ENCODE data around the gene DNAH7. TPM values are rescaled to one million over a fixed set of nuclear protein-coding genes. Genes with fewer than 3 reads are reported as not detected.
"Not testable (repeated sequence)": the region's sequence is repeated elsewhere in the genome, so short reads cannot be mapped to it uniquely, and the experiment has no call there.

The DNAH7 gene
- total and polyA plus RNA-seq, 10 donors, result 0.06 to 1.9 (median 0.33) TPM

- TF ChIP-seq POLR2A (IDR thresholded peaks at IDR 0.05) (no peak), CTCF (IDR thresholded peaks at IDR 0.05 in 8 of 11, conservative IDR thresholded peaks at IDR 0.05 in 3 of 11) (no peak), POLR2AphosphoS5 (IDR thresholded peaks at IDR 0.05) (no peak)
- Histone ChIP-seq H3K27me3 (replicated peaks in 1 of 7) (no peaks in the 10 kb centered on the region), H3K4me1 (no peaks in the 10 kb centered on the region), H3K27ac (no peak overlapping the region), H3K4me3 (no peak overlapping the region), H3K36me3 (no peaks in the 10 kb centered on the region), H3K9me3 (no peaks in the 10 kb centered on the region)
- WGBS, 5 donors, result 86 to 94% (median 88%) methylated on average over 1 of the region's 1 CpG
- no peak for DNase-seq
- intact Hi-C loops (cut with DNase I; ENCODE audit: low total_unique reads), result no loop called here
Observed at GRCh38 chr2:195929531-195929930, 139.1 kb downstream of the DNAH7 start.

DNA sequence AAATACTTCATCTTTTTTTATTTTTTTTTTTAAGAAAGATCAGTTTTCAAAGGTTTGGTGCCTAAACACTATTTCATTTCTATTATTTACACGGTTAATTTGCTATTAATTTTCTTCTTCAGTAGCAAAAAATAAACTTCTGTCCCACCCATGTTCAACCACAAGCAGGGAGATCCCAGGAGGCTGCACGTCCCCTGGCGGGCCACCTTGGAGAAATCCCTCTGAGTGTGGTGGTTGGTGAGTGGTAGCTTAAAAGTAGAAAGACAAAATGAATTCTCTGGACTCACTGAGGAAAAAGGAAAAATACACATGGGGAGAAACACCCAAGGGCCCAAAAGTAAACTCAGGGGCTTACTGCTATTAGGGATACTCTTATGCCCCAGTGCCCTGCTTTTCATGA, 143.5 kb downstream of the DNAH7 start:
- Histone ChIP-seq H3K27ac (no peak overlapping the region), H3K4me3 (no peak overlapping the region), H3K4me1 (no peaks in the 10 kb centered on the region), H3K36me3 (no peaks in the 10 kb centered on the region), H3K9me3 (no peaks in the 10 kb centered on the region), H3K27me3 (replicated peaks in 1 of 7) (no peaks in the 10 kb centered on the region)
- DNase-seq, result no peak
- TF ChIP-seq POLR2A (IDR thresholded peaks at IDR 0.05), result no peak
- no peak for TF ChIP-seq POLR2AphosphoS5 (IDR thresholded peaks at IDR 0.05)
- TF ChIP-seq CTCF (IDR thresholded peaks at IDR 0.05 in 8 of 11, conservative IDR thresholded peaks at IDR 0.05 in 3 of 11), result no peak
- intact Hi-C loops (cut with DNase I; ENCODE audit: low total_unique reads), result no loop called here
- 79 to 90% (median 89%) methylated on average over 3 of the region's 3 CpGs for WGBS, 5 donors

GRCh38 chr2:195923889-195924288, 144.7 kb downstream of the DNAH7 start:
- no peak for TF ChIP-seq POLR2AphosphoS5 (IDR thresholded peaks at IDR 0.05)
- TF ChIP-seq CTCF (IDR thresholded peaks at IDR 0.05 in 8 of 11, conservative IDR thresholded peaks at IDR 0.05 in 3 of 11), result no peak
- TF ChIP-seq POLR2A (IDR thresholded peaks at IDR 0.05), result no peak
- H3K9me3 ChIP-seq, result no peaks in the 10 kb centered on the region
- no peak for DNase-seq
- H3K4me3 ChIP-seq, result no peak overlapping the region
- intact Hi-C loops (cut with DNase I; ENCODE audit: low total_unique reads), result no loop called here
- H3K27ac ChIP-seq, result no peak overlapping the region
- H3K36me3 ChIP-seq, result no peaks in the 10 kb centered on the region
- WGBS, 5 donors, result 77 to 92% (median 85%) methylated on average over 1 of the region's 1 CpG
- no peaks in the 10 kb centered on the region for H3K27me3 ChIP-seq (replicated peaks in 1 of 7)
- H3K4me1 ChIP-seq, result no peaks in the 10 kb centered on the region

- DNase-seq; intact Hi-C loops (cut with DNase I; ENCODE audit: low total_unique reads); H3K4me3 ChIP-seq; H3K4me1 ChIP-seq; H3K27ac ChIP-seq; H3K9me3 ChIP-seq; H3K27me3 ChIP-seq (replicated peaks in 1 of 7); H3K36me3 ChIP-seq: not testable (repeated sequence)
- 87 to 96% (median 93%) methylated on average over 4 of the region's 4 CpGs for WGBS, 5 donors
Observed at GRCh38 chr2:195917021-195917600, 151.5 kb downstream of the DNAH7 start.

- Histone ChIP-seq H3K9me3 (no peaks in the 10 kb centered on the region), H3K36me3 (no peaks in the 10 kb centered on the region), H3K27me3 (replicated peaks in 1 of 7) (no peaks in the 10 kb centered on the region), H3K4me1 (no peaks in the 10 kb centered on the region), H3K27ac (no peak overlapping the region), H3K4me3 (no peak overlapping the region)
- intact Hi-C loops (cut with DNase I; ENCODE audit: low total_unique reads), result no loop called here
- 78 to 89% (median 87%) methylated on average over 4 of the region's 4 CpGs for WGBS, 5 donors
- DNase-seq, result no peak
- TF ChIP-seq POLR2AphosphoS5 (IDR thresholded peaks at IDR 0.05) (no peak), POLR2A (IDR thresholded peaks at IDR 0.05) (no peak), CTCF (IDR thresholded peaks at IDR 0.05 in 8 of 11, conservative IDR thresholded peaks at IDR 0.05 in 3 of 11) (no peak)
Observed at GRCh38 chr2:195912079-195912478, 156.6 kb downstream of the DNAH7 start.

All from spleen (tissue), 11 donors.